ENCODE measurements around the gene DMBX1.

The DMBX1 gene

DNA sequence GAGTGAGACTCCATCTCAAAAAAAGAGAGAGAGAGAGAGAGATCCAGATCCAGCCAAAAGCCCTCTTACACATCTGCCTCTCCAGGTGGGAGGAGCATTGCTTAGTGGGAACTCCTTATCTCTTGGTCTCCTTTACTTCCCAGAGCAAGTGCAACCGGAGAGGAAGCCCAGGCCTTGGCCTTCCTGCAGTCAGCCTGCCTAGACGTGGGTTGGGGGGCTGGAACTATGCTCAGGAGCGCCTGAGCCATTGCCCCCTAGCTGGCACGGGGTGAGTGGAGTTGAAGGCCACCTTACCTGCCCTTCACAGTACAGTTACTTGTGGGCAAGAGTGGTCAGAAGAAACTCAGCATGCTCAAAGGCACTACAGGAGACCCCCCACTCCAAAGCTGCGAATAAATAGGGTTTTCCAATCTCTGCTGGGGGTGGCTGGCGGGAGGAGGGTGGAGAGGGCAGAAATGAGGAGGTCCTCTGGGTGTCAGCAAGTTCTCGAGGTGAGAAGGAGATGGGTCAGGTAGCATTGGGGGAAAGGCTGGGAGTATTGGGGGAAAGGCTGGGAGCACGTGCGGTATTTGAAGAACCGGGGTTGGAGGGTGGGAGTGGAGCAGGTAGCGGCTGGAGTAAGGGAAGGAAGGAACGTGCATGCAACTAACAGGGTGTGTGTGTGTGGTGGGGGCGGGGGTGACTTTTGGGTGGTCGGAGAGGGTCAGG lies 4.7 kb upstream of the DMBX1 start:
- no peak for DNase-seq

GRCh38 chr1:46485564-46486431 lies 3.8 kb upstream of the DMBX1 start:
- peak; percentile 40 for DNase-seq

DNA sequence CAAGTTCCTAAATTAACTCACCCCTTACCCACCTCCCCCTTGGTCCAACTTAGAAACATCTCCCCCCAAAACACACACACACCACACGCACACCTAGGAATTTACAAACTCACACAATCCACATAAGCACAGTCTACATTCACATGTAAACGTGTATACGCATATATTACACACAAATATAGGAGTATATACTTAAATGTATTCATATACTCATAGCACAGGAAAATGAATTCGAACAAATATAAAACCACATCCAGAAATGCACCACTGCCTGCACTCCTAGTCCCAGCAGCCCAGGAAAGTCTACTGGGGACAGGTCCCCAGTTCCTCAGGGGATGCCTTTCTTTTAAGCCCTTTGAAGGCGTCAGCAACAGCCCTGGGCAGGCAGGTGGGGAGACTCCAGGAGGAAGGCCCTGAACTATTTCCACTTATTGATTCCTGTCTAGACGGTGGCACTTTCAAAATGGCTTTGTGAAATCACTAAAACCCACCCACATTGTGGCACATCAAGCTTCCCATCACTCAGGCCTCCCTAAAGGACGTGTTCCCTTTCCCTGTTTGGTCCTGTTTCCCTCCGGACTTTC lies 3.1 kb upstream of the DMBX1 start:
- no peak for DNase-seq

DNA sequence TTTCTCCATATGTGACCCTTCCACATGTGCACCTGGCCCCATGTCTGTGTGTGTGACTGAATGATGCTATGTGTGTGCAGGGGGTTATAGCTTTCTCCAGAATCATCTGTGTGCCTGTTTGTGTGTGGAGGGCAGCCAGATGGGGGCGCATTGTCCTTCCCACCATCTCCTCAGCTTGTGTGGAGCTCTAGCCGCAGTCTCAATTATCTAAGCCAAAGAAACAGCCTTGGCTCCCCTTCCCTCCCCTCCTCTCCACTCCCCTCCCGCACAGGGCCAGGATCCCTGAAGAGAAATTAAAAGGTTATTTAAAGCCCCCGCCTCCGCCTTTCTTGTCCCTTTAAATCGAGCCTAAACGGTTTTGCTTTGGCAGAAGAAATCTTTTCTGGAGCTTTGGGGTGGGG lies 1.8 kb upstream of the DMBX1 start:
- DNase-seq: peak; percentile 51

DNA sequence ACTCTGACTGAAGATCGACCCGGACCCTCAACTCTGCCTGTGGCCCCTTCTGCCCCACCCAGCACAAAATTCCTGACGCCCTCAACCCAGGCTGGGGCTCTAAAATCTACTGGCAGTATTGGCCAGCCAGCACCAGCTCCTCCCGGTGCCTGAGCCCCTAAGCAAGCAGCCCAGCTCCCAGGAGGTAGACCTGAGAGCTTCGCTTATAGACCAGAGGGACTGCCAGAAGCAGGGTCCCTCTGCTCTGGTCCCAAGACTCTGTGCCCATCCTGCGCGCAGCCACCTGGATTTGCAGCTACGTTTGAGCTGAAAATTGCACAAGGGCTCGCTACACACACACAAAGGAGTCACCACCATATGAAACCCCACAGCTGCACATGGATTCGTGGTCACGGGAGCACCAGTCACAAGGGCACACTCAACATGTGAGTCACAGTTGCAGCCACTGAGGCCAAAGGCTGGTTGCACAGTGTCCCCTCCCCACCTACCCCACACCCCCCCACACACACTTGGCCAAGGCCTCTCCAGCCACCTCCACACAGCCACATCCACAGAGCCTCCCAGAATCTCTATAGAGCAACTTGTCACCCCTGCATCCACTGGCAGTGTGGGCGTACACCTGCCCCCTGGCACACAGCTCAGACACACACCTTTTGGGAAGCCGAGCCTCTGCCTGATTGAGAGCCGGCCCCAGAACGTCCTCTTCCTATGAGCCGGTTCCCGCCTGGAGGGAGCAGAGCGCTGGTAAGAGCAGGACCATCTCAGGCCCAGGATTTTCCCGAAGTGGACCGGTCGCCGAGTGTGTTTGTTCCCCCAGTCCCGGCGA lies 1.1 kb upstream of the DMBX1 start:
- DNase-seq: no peak

DNA sequence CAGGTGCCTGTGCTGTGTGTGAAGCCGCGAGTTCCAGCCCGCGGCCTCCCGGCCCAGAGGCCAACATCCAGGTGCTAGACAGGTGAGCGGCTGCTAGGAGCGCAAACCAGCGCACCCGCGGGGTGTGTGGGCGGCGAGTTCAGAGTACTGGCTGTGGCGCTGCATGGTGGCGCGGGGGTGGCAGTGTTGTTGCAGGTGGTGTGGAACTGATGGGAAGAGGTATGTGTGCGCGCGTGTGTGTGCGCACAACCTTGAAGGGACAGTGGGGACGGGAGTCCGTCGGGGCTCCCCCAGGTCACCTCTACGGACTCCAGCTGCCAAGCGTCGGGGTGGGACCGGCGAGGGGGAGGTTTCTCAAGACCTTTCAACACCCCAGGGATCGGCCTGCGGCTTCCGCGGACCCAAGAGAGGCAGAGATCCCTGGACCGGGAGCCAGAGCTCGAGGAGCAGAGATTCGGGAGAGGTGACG lies 433 bp upstream of the DMBX1 start:
- no peak for DNase-seq

DNA sequence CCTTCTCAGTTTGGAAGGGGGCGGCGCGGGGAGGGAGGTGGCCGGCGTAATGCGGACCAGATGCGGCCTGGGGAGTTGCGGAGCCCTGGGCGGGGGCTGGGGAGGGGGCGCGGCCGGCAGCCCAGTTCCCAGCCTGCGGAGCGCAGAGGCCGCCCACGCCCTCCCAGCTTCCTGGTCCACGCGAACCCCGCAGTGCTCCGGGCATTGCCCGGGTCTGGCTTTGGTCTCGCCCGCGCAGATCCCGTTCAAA lies 695 bp downstream of the DMBX1 start:
- no peak for DNase-seq

- DNase-seq: no peak
Observed at GRCh38 chr1:46490656-46491442, 1.2 kb downstream of the DMBX1 start.

GRCh38 chr1:46491443-46492268 lies 2.0 kb downstream of the DMBX1 start:
- no peak for DNase-seq

GRCh38 chr1:46492269-46492853 lies 2.7 kb downstream of the DMBX1 start:
- no peak for DNase-seq

- no peak for DNase-seq
Observed at GRCh38 chr1:46492871-46493270, 3.2 kb downstream of the DMBX1 start.

DNA sequence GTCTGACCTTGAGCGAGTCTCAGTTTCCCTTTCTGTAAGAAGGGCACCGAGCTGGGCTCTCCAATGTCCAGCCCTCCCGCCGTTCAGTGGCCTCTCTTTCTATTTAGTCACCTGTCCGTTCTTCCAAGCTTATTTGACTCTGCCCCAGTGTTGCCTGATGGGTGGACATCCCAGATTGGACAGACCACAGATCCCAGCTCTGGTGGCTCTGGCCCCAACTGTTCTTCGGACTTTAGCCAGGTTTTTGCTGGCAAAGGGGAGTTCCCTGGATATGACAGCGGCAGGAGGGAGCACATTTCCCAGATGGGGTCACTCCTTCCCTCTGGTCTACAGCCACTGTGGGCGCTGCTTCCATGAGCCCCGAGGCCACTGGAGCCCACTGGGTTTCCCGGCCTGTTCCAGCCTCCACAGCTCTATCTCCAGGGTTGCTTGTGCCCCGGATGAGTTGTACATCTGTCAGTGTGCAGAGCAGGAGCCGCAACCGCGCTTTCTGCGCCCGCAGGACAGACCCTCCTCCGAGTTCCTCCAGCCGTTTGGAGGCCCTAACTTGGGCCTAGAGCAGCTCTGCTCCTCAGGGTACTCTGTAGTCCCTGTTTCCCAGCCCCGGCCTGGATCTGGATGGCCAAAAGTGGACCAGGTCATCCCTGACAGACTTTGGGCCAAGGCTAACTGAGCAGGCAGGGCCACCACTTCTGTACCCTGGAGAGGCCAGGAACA lies 3.8 kb downstream of the DMBX1 start:
- DNase-seq: no peak

- DNase-seq: no peak
Observed at GRCh38 chr1:46494910-46495309, 5.3 kb downstream of the DMBX1 start.

DNA sequence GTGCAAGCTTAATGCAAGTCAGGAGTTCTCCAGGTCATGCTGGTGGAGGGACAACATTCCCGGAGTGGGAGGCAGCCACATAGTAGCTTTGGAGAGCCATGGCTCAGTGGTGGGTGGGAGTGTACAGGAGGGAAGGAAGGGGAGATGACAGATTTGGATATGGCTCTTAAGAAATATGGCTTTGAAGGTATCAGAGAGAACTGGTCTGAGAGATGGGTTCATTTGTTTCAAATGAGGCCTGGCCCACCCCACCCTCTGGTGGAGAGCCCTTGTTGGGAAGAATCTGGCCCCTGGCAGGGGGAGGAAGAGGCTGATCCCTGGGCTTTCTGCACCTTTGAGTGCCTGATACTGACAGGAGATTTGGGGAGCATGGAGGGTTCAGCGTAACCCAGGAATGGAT lies 6.1 kb downstream of the DMBX1 start:
- no peak for DNase-seq

DNA sequence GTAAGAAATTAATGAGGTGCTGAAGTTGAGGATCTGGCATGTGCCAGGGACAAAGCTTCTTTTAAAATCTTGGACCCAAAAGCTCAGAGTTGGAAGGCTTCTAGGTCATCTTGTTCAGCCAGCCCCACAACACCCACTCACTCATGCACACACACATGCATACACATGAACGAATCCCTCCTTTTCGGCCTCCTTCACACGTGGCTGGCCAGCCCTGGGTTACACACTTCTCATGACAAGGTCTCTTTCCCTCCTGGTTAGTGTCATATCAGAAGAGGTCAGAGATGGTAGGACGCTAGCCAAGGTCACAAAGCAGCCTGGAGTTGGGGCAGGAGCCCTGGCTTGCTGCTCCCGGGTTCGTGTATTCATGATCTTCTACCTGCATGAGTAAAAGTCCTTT lies 6.9 kb downstream of the DMBX1 start:
- no peak for DNase-seq

GRCh38 chr1:46497020-46497419 lies 7.4 kb downstream of the DMBX1 start:
- DNase-seq: no peak

- no peak for DNase-seq
Observed at GRCh38 chr1:46497665-46498064, 8.0 kb downstream of the DMBX1 start.

DNA sequence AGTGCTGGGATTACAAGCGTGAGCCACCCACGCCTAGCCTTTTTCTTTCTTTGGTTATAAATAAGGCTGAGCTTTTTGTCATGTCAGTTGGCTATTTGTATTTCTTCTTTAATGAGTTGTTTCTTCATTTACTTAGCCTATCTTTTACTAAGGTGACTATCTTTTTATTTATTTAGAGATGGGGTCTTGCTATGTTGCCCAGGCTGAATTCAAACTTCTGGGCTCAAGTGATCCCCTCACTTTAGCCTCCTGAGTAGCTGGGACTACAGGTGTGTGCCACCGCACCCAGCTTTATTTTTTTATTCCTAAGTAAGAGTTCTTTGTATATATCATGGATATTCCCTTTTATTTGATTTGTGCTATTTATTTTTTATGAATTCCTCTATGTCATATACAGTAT lies 11.9 kb downstream of the DMBX1 start:
- DNase-seq: no peak

- no peak for DNase-seq
Observed at GRCh38 chr1:46503421-46503820, 13.8 kb downstream of the DMBX1 start.

GRCh38 chr1:46506470-46507219 lies 17.0 kb downstream of the DMBX1 start:
- no peak for DNase-seq

Measured in NCI-H2227 treated with DMSO at 0.1 percent for 48 hours (cell line).